ENCODE data around the gene SHISAL1.
"Not testable (repeated sequence)": the region's sequence is repeated elsewhere in the genome, so short reads cannot be mapped to it uniquely, and the experiment has no call there.

Gene SHISAL1

DNA sequence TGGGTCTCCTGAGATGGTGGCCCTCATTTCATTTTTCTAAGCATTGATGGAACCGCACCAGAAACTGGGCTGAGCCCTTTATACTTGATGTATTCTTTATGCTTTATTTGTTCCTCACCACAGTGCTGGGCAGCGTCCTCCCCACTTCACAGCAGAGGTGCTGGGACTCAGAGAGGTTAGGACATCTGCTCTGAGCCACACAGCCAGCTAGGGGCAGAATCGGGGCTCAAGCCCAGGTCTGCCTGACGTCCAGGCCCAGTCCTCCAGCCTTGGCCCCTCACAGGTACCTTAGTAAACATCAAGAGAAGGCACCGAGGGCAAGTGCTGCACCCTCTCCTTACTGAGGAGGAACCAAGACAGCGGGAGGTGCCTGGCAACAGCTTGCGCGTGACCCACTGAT is 20.2 kb upstream of the SHISAL1 start:
- no peak overlapping the region for H3K27ac ChIP-seq (ENCODE audit: low read length)
- peaks cover 15% of the 10 kb centered on the region for H3K27me3 ChIP-seq (ENCODE audit: low read depth, low read length)
- no peaks in the 10 kb centered on the region for H3K9me3 ChIP-seq (ENCODE audit: control insufficient read depth in 1 of 2, low read length in 2 of 2)
- no peak overlapping the region for H3K4me3 ChIP-seq (ENCODE audit: low read depth in 1 of 2, low read length in 2 of 2)
- H3K4me1 ChIP-seq (ENCODE audit: control insufficient read depth in 1 of 2, insufficient read depth in 2 of 2, low read length in 2 of 2), result peaks cover 0 to 10% of the 10 kb centered on the region in 2 donors
- no peaks in the 10 kb centered on the region for H3K36me3 ChIP-seq (ENCODE audit: control insufficient read depth in 1 of 2, insufficient read depth in 2 of 2, low read length in 2 of 2)

GRCh38 chr22:44331881-44332714 is 19.3 kb upstream of the SHISAL1 start:
- H3K36me3 ChIP-seq (ENCODE audit: control insufficient read depth in 1 of 2, insufficient read depth in 2 of 2, low read length in 2 of 2), result no peaks in the 10 kb centered on the region
- H3K4me3 ChIP-seq (ENCODE audit: low read depth in 1 of 2, low read length in 2 of 2), result peak overlapping the region in 1 of 2 donors; percentile 26
- peaks cover 0 to 10% of the 10 kb centered on the region in 2 donors for H3K4me1 ChIP-seq (ENCODE audit: control insufficient read depth in 1 of 2, insufficient read depth in 2 of 2, low read length in 2 of 2)
- no peaks in the 10 kb centered on the region for H3K9me3 ChIP-seq (ENCODE audit: control insufficient read depth in 1 of 2, low read length in 2 of 2)
- no peak overlapping the region for H3K27ac ChIP-seq (ENCODE audit: low read length)
- H3K27me3 ChIP-seq (ENCODE audit: low read depth, low read length), result peaks cover 15% of the 10 kb centered on the region

GRCh38 chr22:44330744-44331660 is 18.3 kb upstream of the SHISAL1 start:
- Histone ChIP-seq H3K4me1 (ENCODE audit: control insufficient read depth in 1 of 2, insufficient read depth in 2 of 2, low read length in 2 of 2) (peaks cover 0 to 10% of the 10 kb centered on the region in 2 donors), H3K36me3 (ENCODE audit: control insufficient read depth in 1 of 2, insufficient read depth in 2 of 2, low read length in 2 of 2) (no peaks in the 10 kb centered on the region), H3K27me3 (ENCODE audit: low read depth, low read length) (peaks cover 15% of the 10 kb centered on the region), H3K9me3 (ENCODE audit: control insufficient read depth in 1 of 2, low read length in 2 of 2) (no peaks in the 10 kb centered on the region), H3K27ac (ENCODE audit: low read length) (no peak overlapping the region), H3K4me3 (ENCODE audit: low read depth in 1 of 2, low read length in 2 of 2) (peak overlapping the region; percentile 26 to 59)

DNA sequence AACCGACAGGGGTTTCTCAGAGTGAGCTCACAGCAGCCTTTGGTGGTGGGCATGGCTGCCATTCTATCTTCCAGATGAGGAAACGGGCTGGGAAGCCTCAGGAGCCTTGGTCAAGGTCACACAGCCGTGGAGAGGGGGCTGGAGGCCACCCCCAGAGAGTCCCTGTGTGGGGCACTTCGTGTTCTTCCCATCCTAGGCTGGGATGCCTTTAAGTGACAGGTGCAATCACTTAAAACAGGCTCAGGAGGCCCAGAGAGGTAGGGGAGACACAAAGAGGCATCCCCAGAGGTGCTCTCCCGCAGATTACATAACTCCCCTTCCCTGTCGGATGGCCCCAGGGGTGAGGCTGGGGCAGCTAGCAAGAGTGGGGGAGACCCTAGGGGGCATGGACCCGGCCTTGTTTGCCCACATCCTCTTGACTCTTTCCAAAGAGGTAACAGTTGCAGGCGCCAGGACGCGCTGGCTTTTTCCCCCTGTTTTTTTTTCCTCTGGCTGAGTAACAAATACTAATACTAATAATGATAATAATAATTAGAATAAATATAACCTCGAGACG is 17.5 kb upstream of the SHISAL1 start:
- no peaks in the 10 kb centered on the region for H3K36me3 ChIP-seq (ENCODE audit: control insufficient read depth in 1 of 2, insufficient read depth in 2 of 2, low read length in 2 of 2)
- H3K4me3 ChIP-seq (ENCODE audit: low read depth in 1 of 2, low read length in 2 of 2), result peak overlapping the region in 1 of 2 donors; percentile 59
- no peaks in the 10 kb centered on the region for H3K9me3 ChIP-seq (ENCODE audit: control insufficient read depth in 1 of 2, low read length in 2 of 2)
- peaks cover 15% of the 10 kb centered on the region for H3K27me3 ChIP-seq (ENCODE audit: low read depth, low read length)
- H3K4me1 ChIP-seq (ENCODE audit: control insufficient read depth in 1 of 2, insufficient read depth in 2 of 2, low read length in 2 of 2), result peaks cover 0 to 10% of the 10 kb centered on the region in 2 donors
- H3K27ac ChIP-seq (ENCODE audit: low read length), result no peak overlapping the region

GRCh38 chr22:44329179-44329796 is 16.5 kb upstream of the SHISAL1 start:
- Histone ChIP-seq H3K4me1 (ENCODE audit: control insufficient read depth in 1 of 2, insufficient read depth in 2 of 2, low read length in 2 of 2) (peaks cover 0 to 10% of the 10 kb centered on the region in 2 donors), H3K4me3 (ENCODE audit: low read depth in 1 of 2, low read length in 2 of 2) (no peak overlapping the region), H3K27ac (ENCODE audit: low read length) (no peak overlapping the region), H3K36me3 (ENCODE audit: control insufficient read depth in 1 of 2, insufficient read depth in 2 of 2, low read length in 2 of 2) (no peaks in the 10 kb centered on the region), H3K9me3 (ENCODE audit: control insufficient read depth in 1 of 2, low read length in 2 of 2) (no peaks in the 10 kb centered on the region), H3K27me3 (ENCODE audit: low read depth, low read length) (peaks cover 15% of the 10 kb centered on the region)

DNA sequence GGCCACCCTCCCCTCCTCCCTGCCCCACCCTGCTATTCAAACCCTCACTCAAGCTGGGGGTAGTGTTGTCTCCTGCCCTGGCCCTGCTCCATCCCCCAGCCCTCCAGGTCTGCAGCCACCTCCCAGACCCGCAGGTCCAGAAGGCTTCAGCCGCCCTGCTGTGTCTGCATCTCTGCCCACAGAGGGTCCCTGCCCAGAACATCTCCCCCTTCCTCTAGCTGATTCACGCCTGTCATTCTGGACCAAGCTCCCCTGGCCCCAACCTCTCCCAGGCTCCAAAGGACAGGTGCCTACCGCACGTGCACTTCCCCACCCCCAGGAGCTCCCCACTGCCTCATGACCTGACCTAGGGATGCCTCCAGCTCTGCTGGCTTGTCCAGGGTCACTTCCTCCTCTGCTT is 16.0 kb upstream of the SHISAL1 start:
- no peak overlapping the region for H3K27ac ChIP-seq (ENCODE audit: low read length)
- H3K4me1 ChIP-seq (ENCODE audit: control insufficient read depth in 1 of 2, insufficient read depth in 2 of 2, low read length in 2 of 2), result peaks cover 0 to 10% of the 10 kb centered on the region in 2 donors
- no peaks in the 10 kb centered on the region for H3K9me3 ChIP-seq (ENCODE audit: control insufficient read depth in 1 of 2, low read length in 2 of 2)
- no peaks in the 10 kb centered on the region for H3K36me3 ChIP-seq (ENCODE audit: control insufficient read depth in 1 of 2, insufficient read depth in 2 of 2, low read length in 2 of 2)
- H3K4me3 ChIP-seq (ENCODE audit: low read depth in 1 of 2, low read length in 2 of 2), result no peak overlapping the region
- peaks cover 15% of the 10 kb centered on the region for H3K27me3 ChIP-seq (ENCODE audit: low read depth, low read length)

- Histone ChIP-seq H3K27me3 (ENCODE audit: low read depth, low read length) (peaks cover 14% of the 10 kb centered on the region), H3K4me3 (ENCODE audit: low read depth in 1 of 2, low read length in 2 of 2) (no peak overlapping the region), H3K27ac (ENCODE audit: low read length) (no peak overlapping the region), H3K4me1 (ENCODE audit: control insufficient read depth in 1 of 2, insufficient read depth in 2 of 2, low read length in 2 of 2) (peaks cover 0 to 10% of the 10 kb centered on the region in 2 donors), H3K9me3 (ENCODE audit: control insufficient read depth in 1 of 2, low read length in 2 of 2) (no peaks in the 10 kb centered on the region), H3K36me3 (ENCODE audit: control insufficient read depth in 1 of 2, insufficient read depth in 2 of 2, low read length in 2 of 2) (no peaks in the 10 kb centered on the region)
Measured at GRCh38 chr22:44328326-44328725, 15.6 kb upstream of the SHISAL1 start.

GRCh38 chr22:44326491-44326885 is 13.7 kb upstream of the SHISAL1 start:
- Histone ChIP-seq H3K36me3 (ENCODE audit: control insufficient read depth in 1 of 2, insufficient read depth in 2 of 2, low read length in 2 of 2) (no peaks in the 10 kb centered on the region), H3K4me3 (ENCODE audit: low read depth in 1 of 2, low read length in 2 of 2) (peak overlapping the region; percentile 63 to 85), H3K4me1 (ENCODE audit: control insufficient read depth in 1 of 2, insufficient read depth in 2 of 2, low read length in 2 of 2) (peaks cover 0 to 12% of the 10 kb centered on the region in 2 donors), H3K9me3 (ENCODE audit: control insufficient read depth in 1 of 2, low read length in 2 of 2) (no peaks in the 10 kb centered on the region), H3K27ac (ENCODE audit: low read length) (no peak overlapping the region), H3K27me3 (ENCODE audit: low read depth, low read length) (peaks cover 10% of the 10 kb centered on the region)

DNA sequence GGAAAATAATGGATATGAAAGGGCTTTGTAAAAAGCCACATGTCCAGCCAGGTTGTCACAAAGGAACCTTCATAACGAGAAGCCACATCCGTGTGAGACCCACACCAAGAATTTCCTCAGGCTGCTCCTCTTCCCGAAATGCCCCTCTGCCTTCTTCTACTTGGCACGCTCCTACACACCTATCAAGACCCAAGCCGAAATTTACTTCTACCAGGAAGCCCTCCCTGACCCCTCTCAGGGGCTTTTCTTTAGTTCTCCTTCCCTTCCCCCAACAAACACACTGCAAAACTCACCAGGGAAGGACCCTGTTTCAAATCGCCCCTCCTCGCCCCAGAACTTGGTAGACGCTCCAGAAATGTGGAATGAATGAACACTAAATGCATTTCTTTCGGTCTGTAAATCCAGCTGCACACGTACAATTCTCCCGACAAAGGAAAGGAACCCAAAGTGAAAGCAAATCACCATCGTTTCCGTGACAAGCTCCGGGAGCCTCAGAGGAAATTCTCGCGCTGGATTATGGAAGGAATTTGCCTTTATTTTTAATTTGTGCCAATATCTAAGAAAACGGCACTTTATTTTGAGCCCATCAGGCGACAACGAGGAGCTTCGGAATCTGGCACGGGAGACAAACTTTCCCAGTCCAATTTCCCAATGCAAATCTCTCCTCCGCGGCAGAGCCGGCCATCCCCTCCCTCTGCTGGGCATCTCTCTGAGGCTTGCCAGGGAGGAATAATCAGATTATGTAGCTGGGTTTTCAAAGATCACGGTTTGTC is 13.2 kb upstream of the SHISAL1 start:
- H3K9me3 ChIP-seq (ENCODE audit: control insufficient read depth in 1 of 2, low read length in 2 of 2), result no peaks in the 10 kb centered on the region
- H3K27ac ChIP-seq (ENCODE audit: low read length), result peak overlapping the region; percentile 72
- peaks cover 0 to 18% of the 10 kb centered on the region in 2 donors for H3K4me1 ChIP-seq (ENCODE audit: control insufficient read depth in 1 of 2, insufficient read depth in 2 of 2, low read length in 2 of 2)
- H3K36me3 ChIP-seq (ENCODE audit: control insufficient read depth in 1 of 2, insufficient read depth in 2 of 2, low read length in 2 of 2), result no peaks in the 10 kb centered on the region
- H3K27me3 ChIP-seq (ENCODE audit: low read depth, low read length), result peaks cover 10% of the 10 kb centered on the region
- H3K4me3 ChIP-seq (ENCODE audit: low read depth in 1 of 2, low read length in 2 of 2), result peak overlapping the region; percentile 63 to 85

DNA sequence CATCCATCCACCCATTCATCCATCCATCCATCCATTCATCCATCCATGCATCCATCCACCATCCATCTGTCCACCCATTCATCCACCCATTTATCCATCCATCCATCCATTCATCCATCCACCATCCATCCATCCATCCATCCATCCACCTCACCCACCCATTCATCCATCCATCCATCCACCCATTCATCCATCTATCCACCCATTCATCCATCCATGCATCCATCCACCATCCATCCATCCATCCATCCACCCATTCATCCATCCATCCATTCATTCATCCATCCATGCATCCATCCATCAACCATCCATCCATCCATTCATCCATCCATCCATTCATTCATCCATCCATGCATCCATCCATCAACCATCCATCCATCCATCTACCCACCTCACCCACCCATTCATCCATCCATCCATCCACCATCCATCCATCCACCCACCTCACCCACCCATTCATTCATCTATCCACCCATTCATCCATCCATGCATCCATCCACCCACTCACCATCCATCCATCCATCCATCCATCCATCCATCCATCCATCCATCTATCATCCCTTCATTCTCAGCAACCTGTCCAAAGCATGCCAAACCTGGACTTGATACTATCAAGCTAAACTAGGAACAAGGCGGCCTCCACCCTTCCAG is 10.5 kb upstream of the SHISAL1 start:
- H3K27me3 ChIP-seq (ENCODE audit: low read depth, low read length); H3K9me3 ChIP-seq (ENCODE audit: control insufficient read depth in 1 of 2, low read length in 2 of 2); H3K27ac ChIP-seq (ENCODE audit: low read length); H3K36me3 ChIP-seq (ENCODE audit: control insufficient read depth in 1 of 2, insufficient read depth in 2 of 2, low read length in 2 of 2); H3K4me3 ChIP-seq (ENCODE audit: low read depth in 1 of 2, low read length in 2 of 2): not testable (repeated sequence)
- peaks cover 0 to 21% of the 10 kb centered on the region in 2 donors for H3K4me1 ChIP-seq (ENCODE audit: control insufficient read depth in 1 of 2, insufficient read depth in 2 of 2, low read length in 2 of 2)

All from muscle layer of duodenum (tissue), 2 donors.